LNCAP (cell line): Measurements from ENCODE around the gene RUBCN.

Experiments used
- TF ChIP-seq, protein P1 (sequence below): fragments of 450-650 bp; IDR thresholded peaks from 2 replicates; pipeline ENCODE4 v1.5.1; 2017; ENCODE audit warnings: mild to moderate bottlenecking

The RUBCN gene

DNA sequence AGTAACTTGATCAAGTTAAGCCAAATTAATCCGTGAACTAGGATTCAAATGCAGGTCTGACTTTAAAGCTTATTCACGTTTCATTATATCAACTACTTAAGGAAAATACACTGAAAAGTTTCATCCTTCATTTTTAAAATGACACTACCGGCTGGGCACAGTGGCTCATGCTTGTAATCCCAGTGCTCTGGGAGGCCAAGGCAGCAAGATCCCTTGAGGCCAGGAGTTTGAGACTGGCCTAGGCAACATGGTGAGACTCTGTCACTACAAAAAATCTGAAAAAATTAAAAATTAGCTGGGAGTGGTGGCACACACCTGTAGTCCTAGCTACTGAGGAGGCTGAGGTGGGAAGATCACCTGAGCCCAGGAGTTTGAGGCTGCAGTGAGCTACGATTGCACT lies 3.7 kb downstream of the RUBCN start:
- TF ChIP-seq, protein P1, sequence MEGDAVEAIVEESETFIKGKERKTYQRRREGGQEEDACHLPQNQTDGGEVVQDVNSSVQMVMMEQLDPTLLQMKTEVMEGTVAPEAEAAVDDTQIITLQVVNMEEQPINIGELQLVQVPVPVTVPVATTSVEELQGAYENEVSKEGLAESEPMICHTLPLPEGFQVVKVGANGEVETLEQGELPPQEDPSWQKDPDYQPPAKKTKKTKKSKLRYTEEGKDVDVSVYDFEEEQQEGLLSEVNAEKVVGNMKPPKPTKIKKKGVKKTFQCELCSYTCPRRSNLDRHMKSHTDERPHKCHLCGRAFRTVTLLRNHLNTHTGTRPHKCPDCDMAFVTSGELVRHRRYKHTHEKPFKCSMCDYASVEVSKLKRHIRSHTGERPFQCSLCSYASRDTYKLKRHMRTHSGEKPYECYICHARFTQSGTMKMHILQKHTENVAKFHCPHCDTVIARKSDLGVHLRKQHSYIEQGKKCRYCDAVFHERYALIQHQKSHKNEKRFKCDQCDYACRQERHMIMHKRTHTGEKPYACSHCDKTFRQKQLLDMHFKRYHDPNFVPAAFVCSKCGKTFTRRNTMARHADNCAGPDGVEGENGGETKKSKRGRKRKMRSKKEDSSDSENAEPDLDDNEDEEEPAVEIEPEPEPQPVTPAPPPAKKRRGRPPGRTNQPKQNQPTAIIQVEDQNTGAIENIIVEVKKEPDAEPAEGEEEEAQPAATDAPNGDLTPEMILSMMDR = no peak

DNA sequence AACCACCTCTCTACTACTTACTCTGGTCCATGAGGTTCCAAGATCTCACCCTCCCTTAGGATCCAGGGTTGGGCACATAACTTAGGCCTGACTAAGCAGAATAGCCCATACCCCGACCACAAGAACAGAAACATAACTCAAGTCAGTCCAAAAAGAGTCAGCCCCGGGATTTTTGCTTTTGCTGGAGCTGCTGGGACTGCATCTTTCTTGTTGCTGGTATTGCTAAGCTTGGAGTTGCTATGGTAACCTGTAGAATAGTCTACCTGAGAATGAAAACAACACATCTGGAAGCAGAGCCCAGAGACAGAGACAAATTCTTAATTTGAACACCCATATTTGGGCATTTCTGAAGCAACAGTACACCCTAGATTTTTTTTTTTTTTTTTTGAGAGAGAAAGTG lies 6.5 kb downstream of the RUBCN start:
- TF ChIP-seq, protein P1 = no peak

DNA sequence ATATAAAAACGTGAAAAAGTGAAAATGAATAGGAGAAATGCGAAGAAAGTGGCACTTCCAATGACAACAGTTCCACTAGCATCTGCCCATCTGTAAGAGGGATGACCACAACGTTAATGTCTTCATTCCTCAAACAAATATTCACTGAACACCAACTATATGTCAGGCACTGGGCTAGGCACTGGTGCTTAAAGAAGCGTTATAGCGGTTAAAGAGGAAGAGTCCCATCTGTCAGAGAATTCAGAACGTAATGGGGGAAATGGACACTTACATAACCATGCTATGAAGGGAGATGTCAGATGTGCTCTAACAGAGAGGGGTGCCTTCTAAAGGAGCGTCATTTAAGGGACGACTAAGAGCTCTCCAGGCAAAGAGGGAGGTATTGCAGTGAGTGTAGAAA lies 8.2 kb downstream of the RUBCN start:
- TF ChIP-seq, protein P1 = no peak

DNA sequence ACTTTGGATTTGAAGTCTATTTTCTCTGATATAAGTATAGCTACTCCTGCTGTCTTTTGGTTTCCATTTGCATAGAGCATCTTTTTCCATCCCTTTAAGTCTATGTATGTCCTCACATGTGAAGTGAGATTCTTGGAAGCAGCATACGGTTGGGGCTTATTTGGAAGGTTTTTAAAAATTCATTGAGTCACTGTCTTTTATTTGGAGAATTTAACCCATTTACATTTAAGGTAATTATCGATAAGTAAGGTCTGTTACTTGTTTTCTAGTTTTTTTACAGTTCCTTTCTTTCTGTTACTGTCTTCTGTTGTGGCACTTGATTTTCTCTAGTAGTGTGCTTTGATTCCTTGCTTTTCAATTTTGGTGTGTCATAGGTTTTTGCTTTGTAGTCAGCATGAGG lies 14.0 kb downstream of the RUBCN start:
- TF ChIP-seq, protein P1 = no peak

DNA sequence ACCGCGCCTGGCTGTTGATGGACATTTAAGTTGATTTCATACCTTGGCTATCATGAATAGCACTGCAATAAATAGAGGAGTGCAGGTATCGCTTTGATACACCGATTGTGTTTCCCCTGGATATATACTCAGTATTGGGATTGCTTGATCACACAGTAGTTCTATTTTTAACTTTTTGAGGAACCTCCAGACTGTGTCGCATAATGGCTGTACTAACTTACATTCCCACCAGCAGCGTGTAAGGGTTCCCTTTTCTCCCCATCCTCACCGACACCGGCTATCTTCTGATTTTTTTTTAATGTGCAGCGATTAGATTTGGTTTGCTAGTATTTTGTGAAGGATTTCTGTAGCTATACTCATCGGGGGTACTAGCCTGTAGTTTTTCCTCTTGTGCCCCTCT lies 16.0 kb downstream of the RUBCN start:
- TF ChIP-seq, protein P1 = no peak

DNA sequence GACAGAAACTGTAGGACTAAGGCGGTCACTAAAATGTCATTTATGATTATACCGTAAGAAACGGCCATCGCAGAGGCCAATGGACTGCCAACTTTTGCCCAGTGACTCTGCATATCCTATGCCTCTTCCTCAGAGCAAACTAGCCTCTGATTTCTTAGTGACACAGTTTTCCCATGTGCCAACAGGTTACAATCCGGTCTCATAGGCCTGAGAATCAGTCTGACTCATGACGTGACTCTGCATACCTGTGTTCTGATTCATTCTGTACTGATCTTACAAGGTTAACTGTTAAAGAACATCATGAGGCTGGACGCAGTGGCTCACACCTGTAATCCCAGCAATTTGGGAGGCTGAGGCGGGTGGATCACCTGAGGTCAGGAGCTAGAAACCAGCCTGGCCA lies 17.8 kb downstream of the RUBCN start:
- TF ChIP-seq, protein P1 = no peak

DNA sequence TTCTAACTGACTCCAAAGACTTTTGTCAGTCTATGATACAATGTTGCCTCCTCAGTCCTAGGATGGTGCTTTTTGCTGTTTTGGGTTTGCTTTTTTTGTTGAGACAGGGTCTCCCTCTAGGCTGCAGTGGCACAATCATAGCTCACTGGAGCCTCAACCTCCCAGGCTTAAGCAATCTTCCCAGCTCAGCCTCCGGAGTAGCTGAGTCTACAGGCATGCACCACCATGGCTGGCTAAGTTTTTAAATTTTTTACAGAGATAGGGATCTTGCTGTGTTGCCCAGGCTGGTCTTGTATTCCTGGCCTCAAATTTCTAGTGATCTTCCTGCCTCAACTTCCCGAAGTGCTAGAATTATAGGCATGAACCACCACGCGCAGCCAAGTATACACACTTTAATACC lies 22.5 kb downstream of the RUBCN start:
- TF ChIP-seq, protein P1 = no peak

DNA sequence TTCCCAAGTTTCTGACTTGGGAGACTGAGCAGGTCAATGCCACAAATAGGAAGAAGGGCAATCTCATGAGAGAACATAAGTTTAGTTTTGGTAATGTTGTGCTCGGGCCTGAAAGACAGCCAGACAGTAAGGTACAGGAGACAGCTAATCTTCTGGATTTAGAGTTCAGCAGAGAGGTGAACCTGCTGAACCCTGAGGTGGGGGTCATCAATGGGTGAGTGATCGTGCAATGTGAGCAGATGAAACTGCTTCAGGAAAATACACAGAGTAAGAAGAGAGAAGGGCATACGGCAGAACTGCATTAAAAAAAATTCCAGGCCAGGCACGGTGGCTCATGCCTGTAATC lies 23.3 kb downstream of the RUBCN start:
- TF ChIP-seq, protein P1 = no peak
